Breast epithelium (tissue), 3 donors: ENCODE data around the gene TMEM150C.

ENCODE experiments used
- CTCF ChIP-seq, 3 donors: fragments of 450-650 bp; IDR thresholded peaks; one replicate each; pipeline ENCODE4 v1.5.1; 2016 to 2017; ENCODE audit warnings: antibody characterized with exemption in 3 of 3, mild to moderate bottlenecking in 3 of 3, moderate library complexity in 3 of 3
- POLR2A ChIP-seq: fragments of 450-650 bp; IDR thresholded peaks from one replicate; pipeline ENCODE4 v1.6.1; 2016; ENCODE audit warnings: antibody characterized with exemption, mild to moderate bottlenecking, moderate library complexity
- POLR2AphosphoS5 ChIP-seq, 3 donors: sonication (generic); formaldehyde crosslinking; IDR thresholded peaks; one replicate each; pipeline ENCODE4 v1.6.1; 2017; ENCODE audit warnings: antibody characterized with exemption in 3 of 3

DNA sequence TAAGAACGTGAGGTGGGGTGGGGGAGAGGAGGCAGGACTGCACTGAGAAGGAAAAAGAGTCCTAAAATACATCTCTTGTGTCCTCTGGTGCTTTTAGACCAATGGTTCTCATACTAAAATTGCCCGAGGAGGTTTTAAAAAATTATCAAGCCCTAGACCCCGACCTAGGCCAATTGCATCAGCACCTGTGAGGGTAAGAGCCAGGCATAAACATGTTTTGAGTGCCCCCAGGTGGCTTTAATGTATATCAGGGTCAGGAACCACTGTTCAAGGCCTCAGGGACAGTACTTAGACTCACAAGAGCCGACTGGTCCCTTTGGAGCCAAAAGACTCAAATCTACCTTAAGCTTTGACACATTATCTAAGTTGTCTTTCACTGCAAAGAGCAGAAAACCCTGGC, 37.5 kb upstream of the TMEM150C start:
- TF ChIP-seq CTCF (IDR thresholded peaks at IDR 0.05): no peak
- TF ChIP-seq POLR2AphosphoS5 (IDR thresholded peaks at IDR 0.05): no peak
- TF ChIP-seq POLR2A: no peak
